Activated gamma-delta T cell treated with anti-CD3 and anti-CD28 coated beads, Interleukin-2, amount 50 U/mL, for 16 hours (primary cell): ENCODE measurements around the gene AKT3.

Experiments
- DNase-seq: peaks from one replicate; pipeline ENCODE4 v3.0.0-alpha.2; 2020; ENCODE audit warnings: low read depth

Gene AKT3

GRCh38 chr1:243461700-243462099 is 388.3 kb downstream of the AKT3 start:
- no peak for DNase-seq

GRCh38 chr1:243459059-243459458 is 391.0 kb downstream of the AKT3 start:
- DNase-seq, result no peak

GRCh38 chr1:243457363-243457982 is 392.6 kb downstream of the AKT3 start:
- no peak for DNase-seq

- DNase-seq, result no peak
These were observed 394.0 kb downstream of the AKT3 start for GRCh38 chr1:243455760-243456651.

- DNase-seq, result no peak
These were observed 395.6 kb downstream of the AKT3 start for GRCh38 chr1:243454328-243454997.

- DNase-seq, result no peak
These were observed 398.0 kb downstream of the AKT3 start for GRCh38 chr1:243452092-243452491.

- no peak for DNase-seq
These were observed 400.7 kb downstream of the AKT3 start for GRCh38 chr1:243449373-243449772.

GRCh38 chr1:243447844-243448243 is 402.2 kb downstream of the AKT3 start:
- DNase-seq, result no peak

GRCh38 chr1:243447347-243447746 is 402.7 kb downstream of the AKT3 start:
- DNase-seq, result no peak

GRCh38 chr1:243443557-243443956 is 406.5 kb downstream of the AKT3 start:
- no peak for DNase-seq

- no peak for DNase-seq
These were observed 408.4 kb downstream of the AKT3 start for GRCh38 chr1:243441601-243442000.

GRCh38 chr1:243440406-243440805 is 409.6 kb downstream of the AKT3 start:
- no peak for DNase-seq

GRCh38 chr1:243438815-243439214 is 411.2 kb downstream of the AKT3 start:
- DNase-seq, result no peak
